ENCODE measurements around the gene NPHP4.

Gene NPHP4

DNA sequence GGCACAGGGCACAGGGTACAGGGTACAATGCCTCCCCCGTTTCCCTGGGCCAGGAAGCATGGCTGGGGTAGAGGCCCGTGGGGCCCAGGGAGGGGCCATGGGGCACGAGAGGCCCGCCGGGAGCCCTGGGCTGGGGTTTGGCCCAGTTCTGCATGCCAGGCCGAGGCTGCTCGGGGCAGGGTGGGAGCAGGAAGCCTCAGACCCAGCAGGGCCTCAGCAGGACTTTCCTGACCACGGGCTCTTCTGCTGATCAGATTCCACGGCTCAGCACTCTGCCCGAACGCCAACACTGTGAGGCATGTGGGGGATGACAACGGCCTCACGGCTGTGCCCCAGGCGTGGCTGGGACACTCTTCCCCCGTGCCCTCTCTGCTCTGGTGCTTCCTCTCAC, 104.3 kb downstream of the NPHP4 start:
- TF ChIP-seq, protein P1, sequence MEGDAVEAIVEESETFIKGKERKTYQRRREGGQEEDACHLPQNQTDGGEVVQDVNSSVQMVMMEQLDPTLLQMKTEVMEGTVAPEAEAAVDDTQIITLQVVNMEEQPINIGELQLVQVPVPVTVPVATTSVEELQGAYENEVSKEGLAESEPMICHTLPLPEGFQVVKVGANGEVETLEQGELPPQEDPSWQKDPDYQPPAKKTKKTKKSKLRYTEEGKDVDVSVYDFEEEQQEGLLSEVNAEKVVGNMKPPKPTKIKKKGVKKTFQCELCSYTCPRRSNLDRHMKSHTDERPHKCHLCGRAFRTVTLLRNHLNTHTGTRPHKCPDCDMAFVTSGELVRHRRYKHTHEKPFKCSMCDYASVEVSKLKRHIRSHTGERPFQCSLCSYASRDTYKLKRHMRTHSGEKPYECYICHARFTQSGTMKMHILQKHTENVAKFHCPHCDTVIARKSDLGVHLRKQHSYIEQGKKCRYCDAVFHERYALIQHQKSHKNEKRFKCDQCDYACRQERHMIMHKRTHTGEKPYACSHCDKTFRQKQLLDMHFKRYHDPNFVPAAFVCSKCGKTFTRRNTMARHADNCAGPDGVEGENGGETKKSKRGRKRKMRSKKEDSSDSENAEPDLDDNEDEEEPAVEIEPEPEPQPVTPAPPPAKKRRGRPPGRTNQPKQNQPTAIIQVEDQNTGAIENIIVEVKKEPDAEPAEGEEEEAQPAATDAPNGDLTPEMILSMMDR (IDR thresholded peaks at IDR 0.05; ENCODE audit: control insufficient read depth, extremely low read depth, insufficient read depth): no peak
- no peak for DNase-seq (ENCODE audit: low read depth)
- H3K4me3 ChIP-seq (ENCODE audit: low read depth, low read length): no peak overlapping the region

DNA sequence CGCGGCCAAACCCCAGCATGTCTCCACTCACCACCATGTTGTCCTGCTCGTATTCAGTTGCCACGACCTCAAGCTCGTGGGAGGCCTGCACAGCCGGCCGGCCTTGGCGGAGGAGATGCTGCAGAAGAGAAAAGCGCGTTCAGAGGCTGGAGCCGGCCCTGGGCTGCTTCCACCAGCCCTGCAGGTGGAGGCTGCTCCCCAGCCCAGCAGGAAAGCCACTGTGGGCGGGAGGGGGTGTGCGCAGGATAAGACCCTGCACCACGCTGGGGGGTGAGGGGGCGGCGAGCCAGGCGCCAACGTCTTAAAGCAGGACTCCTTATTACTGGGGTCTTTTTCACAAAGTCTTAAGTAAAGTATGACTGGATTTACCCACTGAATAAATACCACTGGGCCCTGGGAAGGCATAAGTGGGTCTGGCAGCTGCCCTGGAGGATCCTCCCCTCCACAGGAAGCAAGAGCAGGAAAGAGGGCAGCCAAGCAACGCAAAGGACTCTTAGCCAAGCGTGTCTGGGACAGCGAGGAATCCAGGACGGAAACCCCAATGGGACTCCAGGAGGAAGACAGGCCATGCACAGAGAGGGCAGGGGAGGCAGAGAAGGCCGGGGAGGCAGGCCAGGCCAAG, 104.8 kb downstream of the NPHP4 start:
- no peak for DNase-seq (ENCODE audit: low read depth)
- H3K4me3 ChIP-seq (ENCODE audit: low read depth, low read length): no peak overlapping the region
- TF ChIP-seq, protein P1 (IDR thresholded peaks at IDR 0.05; ENCODE audit: control insufficient read depth, extremely low read depth, insufficient read depth): no peak

DNA sequence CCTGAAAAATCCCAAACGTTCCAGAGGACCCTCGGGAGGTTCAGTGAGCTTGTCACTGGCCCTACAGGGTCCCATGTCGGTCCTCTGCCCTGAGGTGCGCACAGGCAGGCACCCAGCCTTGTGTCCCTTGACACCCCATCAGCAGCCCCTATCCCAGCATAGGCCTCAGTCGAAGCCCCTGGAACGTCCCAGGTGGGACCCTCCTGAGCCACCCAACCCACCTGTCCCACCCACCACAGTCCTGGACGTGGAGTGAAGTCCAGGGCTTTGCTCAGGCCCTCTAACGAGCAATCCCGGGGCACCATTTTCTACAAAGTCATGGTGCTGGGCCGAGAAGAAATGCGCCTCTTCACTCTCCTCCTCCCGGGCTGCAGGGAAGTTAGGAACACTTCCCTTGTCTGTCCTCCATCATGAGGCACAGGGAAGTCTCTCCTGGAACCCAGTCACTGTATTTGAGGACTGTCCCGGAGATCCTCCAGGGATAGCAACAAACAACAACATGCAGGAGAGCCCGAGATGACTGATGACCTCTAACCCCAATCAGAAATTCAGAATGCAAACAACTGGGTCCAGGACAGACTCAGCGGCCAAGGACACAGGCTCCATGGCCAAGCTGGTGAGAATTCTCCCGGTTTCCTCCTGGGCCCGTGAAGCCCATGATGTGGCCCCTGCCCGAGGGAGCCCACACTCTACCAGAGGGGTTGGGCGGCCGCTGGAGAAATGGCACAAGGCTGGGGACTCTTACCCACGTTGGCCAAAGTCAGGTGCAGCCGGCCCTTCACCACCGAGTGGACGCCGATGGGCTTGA, 105.5 kb downstream of the NPHP4 start:
- H3K4me3 ChIP-seq (ENCODE audit: low read depth, low read length): no peak overlapping the region
- TF ChIP-seq, protein P1 (IDR thresholded peaks at IDR 0.05; ENCODE audit: control insufficient read depth, extremely low read depth, insufficient read depth): no peak
- no peak for DNase-seq (ENCODE audit: low read depth)

DNA sequence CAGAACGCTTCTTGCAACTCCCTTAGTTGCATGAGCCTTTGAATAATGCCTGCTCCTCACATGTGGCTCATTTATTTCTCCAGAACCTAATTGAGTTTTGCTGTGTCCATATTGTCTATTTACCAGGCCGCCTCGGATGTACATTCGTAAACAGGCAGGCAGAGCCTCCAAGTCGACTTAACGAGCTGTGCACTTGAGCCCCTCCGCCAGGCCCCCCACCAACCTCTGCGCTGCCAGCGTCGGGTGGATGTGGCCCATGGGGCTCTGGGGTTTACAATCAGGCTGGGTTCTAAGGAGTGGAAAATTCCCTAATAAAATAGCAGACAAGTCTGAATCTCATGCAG, 106.1 kb downstream of the NPHP4 start:
- H3K4me3 ChIP-seq (ENCODE audit: low read depth, low read length): no peak overlapping the region
- DNase-seq (ENCODE audit: low read depth): no peak
- TF ChIP-seq, protein P1 (IDR thresholded peaks at IDR 0.05; ENCODE audit: control insufficient read depth, extremely low read depth, insufficient read depth): no peak

DNA sequence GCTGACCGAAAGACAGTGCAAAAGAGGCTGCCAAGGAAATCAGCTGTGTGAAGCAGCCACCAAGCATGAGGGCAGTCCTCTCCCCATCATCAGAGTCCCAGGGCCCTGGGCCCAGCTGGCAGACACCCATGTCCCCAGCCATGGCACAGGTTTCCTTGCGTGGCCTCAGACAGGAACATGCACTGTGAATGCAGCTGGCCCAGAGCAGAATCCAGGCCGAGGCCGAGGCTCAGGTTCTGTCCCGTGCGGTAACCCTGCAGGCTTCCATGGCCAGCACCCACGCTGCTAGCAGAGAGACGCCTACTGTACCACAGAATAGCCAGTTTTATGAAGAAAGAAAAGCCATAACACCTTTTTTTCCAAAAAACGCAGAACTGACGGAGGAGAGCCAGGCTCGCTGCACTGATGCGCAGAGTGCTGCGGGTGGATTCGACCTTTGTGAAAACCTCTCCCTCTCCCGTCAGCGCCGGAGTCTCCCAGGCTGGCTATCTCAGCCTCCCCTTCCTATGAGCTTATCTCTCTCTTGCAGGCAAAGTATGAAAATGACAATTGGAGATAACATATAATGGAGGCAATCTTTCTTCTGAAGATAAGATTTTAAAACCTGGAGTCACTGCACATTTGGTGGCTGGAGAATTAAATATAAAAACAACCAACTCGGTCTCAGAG, 106.6 kb downstream of the NPHP4 start:
- TF ChIP-seq, protein P1 (IDR thresholded peaks at IDR 0.05; ENCODE audit: control insufficient read depth, extremely low read depth, insufficient read depth): no peak
- H3K4me3 ChIP-seq (ENCODE audit: low read depth, low read length): no peak overlapping the region
- no peak for DNase-seq (ENCODE audit: low read depth)

DNA sequence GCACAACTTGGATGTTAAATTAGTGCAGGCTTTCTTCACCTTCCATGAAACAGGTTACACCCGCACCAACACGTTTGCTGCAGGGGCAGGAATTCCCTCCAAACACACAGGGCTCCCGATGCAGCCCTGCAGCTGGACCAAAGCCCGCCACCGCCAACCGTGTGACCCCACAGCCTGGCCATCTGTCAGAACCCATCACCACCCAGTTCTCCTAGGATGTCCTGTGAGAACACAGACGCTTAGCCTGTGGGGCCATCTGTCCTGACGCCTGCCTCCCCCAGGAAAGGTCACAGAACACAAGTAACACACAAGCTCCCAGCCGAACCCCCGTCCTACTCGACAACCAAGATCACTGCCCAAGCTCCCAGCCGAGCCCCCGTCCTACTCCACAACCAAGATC, 108.1 kb downstream of the NPHP4 start:
- DNase-seq (ENCODE audit: low read depth): no peak
- no peak overlapping the region for H3K4me3 ChIP-seq (ENCODE audit: low read depth, low read length)
- TF ChIP-seq, protein P1 (IDR thresholded peaks at IDR 0.05; ENCODE audit: control insufficient read depth, extremely low read depth, insufficient read depth): no peak
